Measurements from ENCODE around the gene SPAG4.

GRCh38 chr20:35599776-35600120 is 15.9 kb upstream of the SPAG4 start:
- TF ChIP-seq POLR2A (IDR thresholded peaks at IDR 0.05) (no peak), EP300 (IDR thresholded peaks at IDR 0.05) (no peak)
